Duodenal mucosa (tissue), 2 donors: ENCODE data around the gene DPP3.

ENCODE experiments used
- H3K27ac ChIP-seq: one replicate; pipeline ENCODE4 v1.7.0; 2013; ENCODE audit warnings: low read depth, low read length
- H3K27me3 ChIP-seq, 2 donors: one replicate each; pipeline ENCODE4 v1.7.0; 2013; ENCODE audit warnings: low read length in 2 of 2, control low read depth in 1 of 2; ENCODE audit not compliant: insufficient read depth in 2 of 2, control insufficient read depth in 1 of 2
- H3K36me3 ChIP-seq, 2 donors: one replicate each; pipeline ENCODE4 v1.7.0; 2013; ENCODE audit warnings: low read length in 2 of 2, control low read depth in 1 of 2; ENCODE audit not compliant: insufficient read depth in 2 of 2, control insufficient read depth in 1 of 2
- H3K4me1 ChIP-seq, 2 donors: one replicate each; pipeline ENCODE4 v1.7.0; 2013; ENCODE audit warnings: low read length in 2 of 2, control low read depth in 1 of 2; ENCODE audit not compliant: insufficient read depth in 2 of 2, control insufficient read depth in 1 of 2
- H3K4me3 ChIP-seq, 2 donors: one replicate each; pipeline ENCODE4 v1.7.0; 2013; ENCODE audit warnings: low read length in 2 of 2, low read depth in 1 of 2
- H3K9ac ChIP-seq, 2 donors: one replicate each; pipeline ENCODE4 v1.7.0; 2013; ENCODE audit warnings: low read length in 2 of 2, low read depth in 1 of 2
- H3K9me3 ChIP-seq, 2 donors: one replicate each; pipeline ENCODE4 v1.7.0; 2013; ENCODE audit warnings: low read length in 2 of 2, control low read depth in 1 of 2; ENCODE audit not compliant: control insufficient read depth in 1 of 2

DPP3 gene

GRCh38 chr11:66554602-66555001 lies 74.4 kb downstream of the DPP3 start:
- Histone ChIP-seq H3K4me1 (peaks cover 0 to 4% of the 10 kb centered on the region in 2 donors), H3K27me3 (peaks cover 3 to 11% of the 10 kb centered on the region in 2 donors), H3K9me3 (no peaks in the 10 kb centered on the region), H3K36me3 (no peaks in the 10 kb centered on the region), H3K9ac (no peak overlapping the region), H3K4me3 (no peak overlapping the region), H3K27ac (no peak overlapping the region)

- peaks cover 3 to 11% of the 10 kb centered on the region in 2 donors for H3K27me3 ChIP-seq
- H3K27ac ChIP-seq, result no peak overlapping the region
- no peak overlapping the region for H3K9ac ChIP-seq
- H3K4me1 ChIP-seq, result peaks cover 0 to 4% of the 10 kb centered on the region in 2 donors
- no peak overlapping the region for H3K4me3 ChIP-seq
- no peaks in the 10 kb centered on the region for H3K36me3 ChIP-seq
- no peaks in the 10 kb centered on the region for H3K9me3 ChIP-seq
These were observed 75.2 kb downstream of the DPP3 start for GRCh38 chr11:66555416-66555815.

- peaks cover 0 to 4% of the 10 kb centered on the region in 2 donors for H3K4me1 ChIP-seq
- no peaks in the 10 kb centered on the region for H3K36me3 ChIP-seq
- H3K27me3 ChIP-seq, result peaks cover 3 to 11% of the 10 kb centered on the region in 2 donors
- no peak overlapping the region for H3K27ac ChIP-seq
- H3K4me3 ChIP-seq, result no peak overlapping the region
- no peak overlapping the region for H3K9ac ChIP-seq
- H3K9me3 ChIP-seq, result no peaks in the 10 kb centered on the region
These were observed 75.9 kb downstream of the DPP3 start for GRCh38 chr11:66556086-66556485.

DNA sequence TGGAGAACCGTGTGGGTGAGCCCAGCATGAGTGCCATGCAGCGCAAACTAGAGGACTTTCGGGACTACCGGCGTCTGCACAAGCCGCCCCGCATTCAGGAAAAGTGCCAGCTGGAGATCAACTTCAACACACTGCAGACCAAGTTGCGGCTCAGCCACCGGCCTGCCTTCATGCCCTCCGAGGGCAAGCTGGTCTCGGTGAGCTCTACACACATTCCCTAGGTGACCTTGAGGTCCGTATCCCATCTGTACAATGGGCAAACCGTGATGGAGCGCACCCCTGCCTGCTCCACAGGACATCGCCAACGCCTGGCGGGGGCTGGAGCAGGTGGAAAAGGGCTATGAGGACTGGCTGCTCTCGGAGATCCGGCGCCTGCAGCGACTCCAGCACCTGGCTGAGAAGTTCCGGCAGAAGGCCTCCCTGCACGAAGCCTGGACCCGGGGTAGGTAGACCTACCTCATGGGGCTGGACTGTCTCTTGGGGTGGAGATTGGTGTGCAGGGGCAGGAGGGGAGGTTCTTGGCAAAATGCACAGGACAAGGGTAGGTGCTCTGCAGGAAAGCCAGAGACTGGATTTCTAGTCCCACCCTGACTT lies 77.6 kb downstream of the DPP3 start:
- Histone ChIP-seq H3K9me3 (no peaks in the 10 kb centered on the region), H3K27me3 (peaks cover 3 to 11% of the 10 kb centered on the region in 2 donors), H3K27ac (no peak overlapping the region), H3K9ac (no peak overlapping the region), H3K4me1 (peaks cover 0 to 4% of the 10 kb centered on the region in 2 donors), H3K4me3 (no peak overlapping the region), H3K36me3 (no peaks in the 10 kb centered on the region)
